Panc1 (cell line): ENCODE measurements around the gene OPA3. TPM values are rescaled to one million over a fixed set of nuclear protein-coding genes. Genes with fewer than 3 reads are reported as not detected.

Experiments used
- ATAC-seq: fragments of 200-7000 bp; cut with Tn5 transposase; 2 replicates; pipeline ENCODE4 v1.9.1; 2020; ENCODE audit warnings: mild to moderate bottlenecking, moderate library complexity
- BruUV-seq: library from RNA; stranded (reverse); fragments of 400-500 nt; replicated peaks from 2 replicates; lab custom pipeline; 2021; lab: Mats Ljungman, UMichigan
- CTCF ChIA-PET: fragments of 300-600 bp; sonication (Branson Sonifier 250); formaldehyde crosslinking; loops from one replicate; lab custom pipeline; 2022; ENCODE audit warnings: antibody characterized with exemption; lab: Charles Lee
- POLR2A ChIA-PET: fragments of 300-600 bp; sonication (Branson Sonifier 250); formaldehyde crosslinking; loops from one replicate; lab custom pipeline; 2022; ENCODE audit warnings: antibody characterized with exemption; lab: Charles Lee
- DNase-seq: peaks from one replicate; pipeline ENCODE4 v3.0.0-alpha.2; 2010; ENCODE audit warnings: low read depth, low spot score
- H3K27ac ChIP-seq: 2 replicates; pipeline ENCODE4 v1.5.1; 2011; ENCODE audit warnings: mild to moderate bottlenecking, low read length, inconsistent platforms
- H3K27me3 ChIP-seq: fragments of 200-500 bp; sonication (Bioruptor generic); 2 replicates; pipeline ENCODE4 v1.6.0; 2014; ENCODE audit warnings: low read length, inconsistent platforms; ENCODE audit not compliant: control insufficient read depth, insufficient read depth
- H3K36me3 ChIP-seq: fragments of 200-500 bp; sonication (Bioruptor generic); 2 replicates; pipeline ENCODE4 v1.5.1; 2014; ENCODE audit warnings: inconsistent platforms, mild to moderate bottlenecking, low read length, moderate library complexity; ENCODE audit not compliant: control insufficient read depth, insufficient read depth
- H3K4me1 ChIP-seq: 2 replicates; pipeline ENCODE4 v1.5.1; 2011; ENCODE audit warnings: inconsistent platforms, mild to moderate bottlenecking, low read length, moderate library complexity; ENCODE audit not compliant: control insufficient read depth, insufficient read depth
- H3K4me3 ChIP-seq, 2 experiments: 2 replicates each; pipeline ENCODE4 v1.5.1; 2011 to 2012; ENCODE audit warnings: low read depth in 2 of 2, low read length in 2 of 2, mild to moderate bottlenecking in 2 of 2, inconsistent platforms in 1 of 2, moderate library complexity in 1 of 2
- H3K9me3 ChIP-seq: fragments of 200-500 bp; sonication (Bioruptor generic); 2 replicates; pipeline ENCODE4 v1.5.1; 2014; ENCODE audit warnings: low read depth, mild to moderate bottlenecking, inconsistent platforms, low read length, moderate library complexity; ENCODE audit not compliant: control insufficient read depth, insufficient read depth
- POLR2AphosphoS5 ChIP-seq: IDR thresholded peaks from 2 replicates; pipeline ENCODE4 v1.6.1; 2012; ENCODE audit warnings: mild to moderate bottlenecking, low read depth, low read length, moderate library complexity
- SIN3A ChIP-seq: IDR thresholded peaks from 2 replicates; pipeline ENCODE4 v1.6.1; 2012; ENCODE audit warnings: low read depth, mild to moderate bottlenecking, low read length, moderate library complexity, borderline replicate concordance; ENCODE audit not compliant: insufficient read depth
- TCF7L2 ChIP-seq: IDR thresholded peaks from 2 replicates; pipeline ENCODE4 v1.6.1; 2011; ENCODE audit warnings: mild to moderate bottlenecking, low read depth, low read length, inconsistent platforms
- in situ Hi-C: cut with HindIII; loops from 2 replicates; pipeline ENCODE4 v1.10.0; 2016; ENCODE audit warnings: low sequenced_read_pairs, low pct_unique_long_range_greater_than_20kb
- intact Hi-C: fragments of 100-400 bp; cut with micrococcal nuclease; formaldehyde crosslinking; loops from one replicate; pipeline ENCODE4 v1.10.0; 2022; ENCODE audit not compliant: unreplicated experiment
- total RNA-seq: library from RNA; stranded (reverse); gene quantifications from one replicate; pipeline ENCODE4 v1.2.1, GENCODE V29; 2021; ENCODE audit not compliant: unreplicated experiment
- TF ChIP-seq, protein P1 (sequence below): fragments of 450-650 bp; IDR thresholded peaks from 2 replicates; pipeline ENCODE4 v1.5.1; 2017; ENCODE audit warnings: mild to moderate bottlenecking
- TF ChIP-seq, protein P2 (sequence below), 2 experiments: IDR thresholded peaks; 2 replicates each; pipeline ENCODE4 v1.6.1; 2011 to 2012; ENCODE audit warnings: low read depth in 2 of 2, control low read depth in 1 of 2, low read length in 1 of 2, mild to moderate bottlenecking in 1 of 2, moderate library complexity in 1 of 2; ENCODE audit not compliant: insufficient read depth in 1 of 2

Gene OPA3
- total RNA-seq, 1 experiment from 2014 or later, result 20.3 TPM

- ChIA-PET POLR2A (interaction anchor here (0.5 kb wide), 1 partner anchor 10 kb away, joined by 3 read pairs; no protein-coding TSS in a partner anchor), CTCF (interaction anchor here (0.5 kb wide), 1 partner anchor 81 kb away, joined by 3 read pairs; no protein-coding TSS in a partner anchor)
- H3K9me3 ChIP-seq, result no peaks in the 10 kb centered on the region
- in situ Hi-C loops, result no loop called here
- H3K27me3 ChIP-seq, result no peaks in the 10 kb centered on the region
- peaks cover 5% of the 10 kb centered on the region; the same call in 1 of the 2 replicates for H3K4me1 ChIP-seq
- H3K36me3 ChIP-seq, result no peaks in the 10 kb centered on the region
- no peak overlapping the region for H3K4me3 ChIP-seq
- 0 out of 2 replicates have a peak overlapping the region, but pooled peaks have one; percentile 34 for H3K27ac ChIP-seq
- intact Hi-C loops, result no loop called here
- no TSS peak for BruUV-seq
- TF ChIP-seq TCF7L2 (no peak), SIN3A (no peak), POLR2AphosphoS5 (no peak)
- TF ChIP-seq, protein P1, sequence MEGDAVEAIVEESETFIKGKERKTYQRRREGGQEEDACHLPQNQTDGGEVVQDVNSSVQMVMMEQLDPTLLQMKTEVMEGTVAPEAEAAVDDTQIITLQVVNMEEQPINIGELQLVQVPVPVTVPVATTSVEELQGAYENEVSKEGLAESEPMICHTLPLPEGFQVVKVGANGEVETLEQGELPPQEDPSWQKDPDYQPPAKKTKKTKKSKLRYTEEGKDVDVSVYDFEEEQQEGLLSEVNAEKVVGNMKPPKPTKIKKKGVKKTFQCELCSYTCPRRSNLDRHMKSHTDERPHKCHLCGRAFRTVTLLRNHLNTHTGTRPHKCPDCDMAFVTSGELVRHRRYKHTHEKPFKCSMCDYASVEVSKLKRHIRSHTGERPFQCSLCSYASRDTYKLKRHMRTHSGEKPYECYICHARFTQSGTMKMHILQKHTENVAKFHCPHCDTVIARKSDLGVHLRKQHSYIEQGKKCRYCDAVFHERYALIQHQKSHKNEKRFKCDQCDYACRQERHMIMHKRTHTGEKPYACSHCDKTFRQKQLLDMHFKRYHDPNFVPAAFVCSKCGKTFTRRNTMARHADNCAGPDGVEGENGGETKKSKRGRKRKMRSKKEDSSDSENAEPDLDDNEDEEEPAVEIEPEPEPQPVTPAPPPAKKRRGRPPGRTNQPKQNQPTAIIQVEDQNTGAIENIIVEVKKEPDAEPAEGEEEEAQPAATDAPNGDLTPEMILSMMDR, result no peak
- ATAC-seq, result peak; percentile 94
- no peak for DNase-seq
Measured at GRCh38 chr19:45613926-45614725, 29.5 kb upstream of the OPA3 start.

- H3K27ac ChIP-seq, result no peak overlapping the region
- ChIA-PET CTCF (no interaction called here), POLR2A (no interaction called here)
- H3K4me1 ChIP-seq, result peaks cover 1% of the 10 kb centered on the region
- in situ Hi-C loops, result no loop called here
- no peaks in the 10 kb centered on the region for H3K27me3 ChIP-seq
- H3K4me3 ChIP-seq, result no peak overlapping the region
- no peaks in the 10 kb centered on the region for H3K9me3 ChIP-seq
- TF ChIP-seq SIN3A, result no peak
- TF ChIP-seq, protein P1, result no peak
- no peak for TF ChIP-seq POLR2AphosphoS5
- TF ChIP-seq TCF7L2, result no peak
- TF ChIP-seq, protein P2, sequence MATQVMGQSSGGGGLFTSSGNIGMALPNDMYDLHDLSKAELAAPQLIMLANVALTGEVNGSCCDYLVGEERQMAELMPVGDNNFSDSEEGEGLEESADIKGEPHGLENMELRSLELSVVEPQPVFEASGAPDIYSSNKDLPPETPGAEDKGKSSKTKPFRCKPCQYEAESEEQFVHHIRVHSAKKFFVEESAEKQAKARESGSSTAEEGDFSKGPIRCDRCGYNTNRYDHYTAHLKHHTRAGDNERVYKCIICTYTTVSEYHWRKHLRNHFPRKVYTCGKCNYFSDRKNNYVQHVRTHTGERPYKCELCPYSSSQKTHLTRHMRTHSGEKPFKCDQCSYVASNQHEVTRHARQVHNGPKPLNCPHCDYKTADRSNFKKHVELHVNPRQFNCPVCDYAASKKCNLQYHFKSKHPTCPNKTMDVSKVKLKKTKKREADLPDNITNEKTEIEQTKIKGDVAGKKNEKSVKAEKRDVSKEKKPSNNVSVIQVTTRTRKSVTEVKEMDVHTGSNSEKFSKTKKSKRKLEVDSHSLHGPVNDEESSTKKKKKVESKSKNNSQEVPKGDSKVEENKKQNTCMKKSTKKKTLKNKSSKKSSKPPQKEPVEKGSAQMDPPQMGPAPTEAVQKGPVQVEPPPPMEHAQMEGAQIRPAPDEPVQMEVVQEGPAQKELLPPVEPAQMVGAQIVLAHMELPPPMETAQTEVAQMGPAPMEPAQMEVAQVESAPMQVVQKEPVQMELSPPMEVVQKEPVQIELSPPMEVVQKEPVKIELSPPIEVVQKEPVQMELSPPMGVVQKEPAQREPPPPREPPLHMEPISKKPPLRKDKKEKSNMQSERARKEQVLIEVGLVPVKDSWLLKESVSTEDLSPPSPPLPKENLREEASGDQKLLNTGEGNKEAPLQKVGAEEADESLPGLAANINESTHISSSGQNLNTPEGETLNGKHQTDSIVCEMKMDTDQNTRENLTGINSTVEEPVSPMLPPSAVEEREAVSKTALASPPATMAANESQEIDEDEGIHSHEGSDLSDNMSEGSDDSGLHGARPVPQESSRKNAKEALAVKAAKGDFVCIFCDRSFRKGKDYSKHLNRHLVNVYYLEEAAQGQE (IDR thresholded peaks at IDR 0.05; ENCODE audit: insufficient read depth in 1 of 2, low read depth in 2 of 2, low read length in 1 of 2), result no peak
- no peaks in the 10 kb centered on the region for H3K36me3 ChIP-seq
- no TSS peak for BruUV-seq
- DNase-seq (no peak), ATAC-seq (no peak)
- intact Hi-C loops, result no loop called here
Measured at GRCh38 chr19:45608948-45609347, 24.3 kb upstream of the OPA3 start.
